Keratinocyte (primary cell): ENCODE data around the gene FGGY.

ENCODE experiments used
- CTCF ChIP-seq, 3 experiments: IDR thresholded peaks in 1 of 3; conservative IDR thresholded peaks in 1 of 3; optimal IDR thresholded peaks in 1 of 3; 2 replicates in 2 of 3; 3 replicates in 1 of 3; pipeline versions ENCODE3 to v1.5.1; 2011; ENCODE audit warnings: low read length in 3 of 3, mild to moderate bottlenecking in 3 of 3, moderate library complexity in 2 of 3, control low read depth in 1 of 3, inconsistent platforms in 1 of 3; ENCODE audit not compliant: insufficient read depth in 2 of 3; ENCODE audit errors: extremely low read depth in 1 of 3
- EZH2 ChIP-seq: IDR thresholded peaks from one replicate; pipeline ENCODE4 v1.6.1; 2012; ENCODE audit warnings: inconsistent platforms, mild to moderate bottlenecking, low read length, moderate library complexity

GRCh38 chr1:59686574-59686973 lies 389.7 kb downstream of the FGGY start:
- TF ChIP-seq CTCF (optimal IDR thresholded peaks at IDR 0.05 in 1 of 3, IDR thresholded peaks at IDR 0.05 in 1 of 3, conservative IDR thresholded peaks at IDR 0.05 in 1 of 3; ENCODE audit: extremely low read depth in 1 of 3, insufficient read depth in 2 of 3, low read length in 3 of 3) (no peak), EZH2 (no peak)
